ENCODE measurements around the gene PGF. TPM values are rescaled to one million over a fixed set of nuclear protein-coding genes. Genes with fewer than 3 reads are reported as not detected.

Gene PGF
- total RNA-seq, 2 experiments from 2014 or later = 0.29 to 0.56 TPM

GRCh38 chr14:74950795-74951442 lies 4.5 kb downstream of the PGF start:
- H3K9me3 Mint-ChIP-seq (ENCODE audit: low read depth) = no peaks in the 10 kb centered on the region

GRCh38 chr14:74949859-74950573 lies 5.4 kb downstream of the PGF start:
- H3K27me3 Mint-ChIP-seq = no peaks in the 10 kb centered on the region
- H3K36me3 Mint-ChIP-seq = no peaks in the 10 kb centered on the region
- H3K27ac Mint-ChIP-seq = no peak overlapping the region
- H3K9me3 Mint-ChIP-seq (ENCODE audit: low read depth) = no peaks in the 10 kb centered on the region
- H3K4me1 Mint-ChIP-seq = peaks cover 5% of the 10 kb centered on the region
- no peak overlapping the region for H3K4me3 Mint-ChIP-seq
- ATAC-seq = no peak
- CTCF ChIA-PET = interaction anchor here (1.5 to 6.6 kb wide), 2 partner anchors 138 to 355 kb away, joined by 4 to 86 read pairs; no protein-coding TSS in a partner anchor
- DNase-seq = no peak

More at GRCh38 chr14:74950795-74951442, 4.5 kb downstream of the PGF start:
- DNase-seq (no peak), ATAC-seq (no peak)
- no peaks in the 10 kb centered on the region for H3K36me3 Mint-ChIP-seq
- CTCF ChIA-PET = interaction anchor here (1.6 kb wide), 1 partner anchor 138 kb away, joined by 5 read pairs; no protein-coding TSS in a partner anchor
- H3K27me3 Mint-ChIP-seq = no peaks in the 10 kb centered on the region
- H3K4me1 Mint-ChIP-seq = peaks cover 5% of the 10 kb centered on the region
- H3K4me3 Mint-ChIP-seq = no peak overlapping the region
- no peak overlapping the region for H3K27ac Mint-ChIP-seq

- no peak overlapping the region for H3K4me3 Mint-ChIP-seq
- CTCF ChIA-PET = interaction anchor here (1.0 to 6.6 kb wide), 3 partner anchors 71 to 355 kb away, joined by 4 to 86 read pairs (median 4); no protein-coding TSS in a partner anchor
- H3K4me1 Mint-ChIP-seq = peaks cover 5% of the 10 kb centered on the region
- H3K27me3 Mint-ChIP-seq = no peaks in the 10 kb centered on the region
- no peak for ATAC-seq
- H3K36me3 Mint-ChIP-seq = no peaks in the 10 kb centered on the region
- no peak for DNase-seq
- H3K27ac Mint-ChIP-seq = no peak overlapping the region
- H3K9me3 Mint-ChIP-seq (ENCODE audit: low read depth) = no peaks in the 10 kb centered on the region
Measured at GRCh38 chr14:74949191-74949601, 6.2 kb downstream of the PGF start.

- DNase-seq = no peak
- H3K27me3 Mint-ChIP-seq = no peaks in the 10 kb centered on the region
- peaks cover 5% of the 10 kb centered on the region for H3K4me1 Mint-ChIP-seq
- no peaks in the 10 kb centered on the region for H3K36me3 Mint-ChIP-seq
- H3K9me3 Mint-ChIP-seq (ENCODE audit: low read depth) = no peaks in the 10 kb centered on the region
- CTCF ChIA-PET = interaction anchor here (1.0 to 8.5 kb wide), 10 partner anchors 8 to 356 kb away, joined by 3 to 86 read pairs (median 4); partner anchors contain the start of gene ACYP1
- no peak overlapping the region for H3K4me3 Mint-ChIP-seq
- ATAC-seq = no peak
- no peak overlapping the region for H3K27ac Mint-ChIP-seq
Measured at GRCh38 chr14:74948228-74949175, 6.9 kb downstream of the PGF start.

- ATAC-seq (no peak), DNase-seq (no peak)
- Mint-ChIP-seq H3K27me3 (no peaks in the 10 kb centered on the region), H3K36me3 (no peaks in the 10 kb centered on the region), H3K4me3 (no peak overlapping the region), H3K27ac (no peak overlapping the region), H3K4me1 (peaks cover 9% of the 10 kb centered on the region), H3K9me3 (ENCODE audit: low read depth) (no peaks in the 10 kb centered on the region)
- CTCF ChIA-PET = interaction anchor here (0.6 to 8.5 kb wide), 20 partner anchors 8 to 356 kb away, joined by 3 to 86 read pairs (median 6); partner anchors contain the start of genes ACYP1, PGF and ZC2HC1C
Measured at GRCh38 chr14:74947353-74948227, 7.8 kb downstream of the PGF start.

- ATAC-seq (no peak), DNase-seq (no peak)
- no peak overlapping the region for H3K27ac Mint-ChIP-seq
- no peaks in the 10 kb centered on the region for H3K36me3 Mint-ChIP-seq
- CTCF ChIA-PET = interaction anchor here (0.6 to 8.5 kb wide), 29 partner anchors 8 to 357 kb away, joined by 3 to 86 read pairs (median 5); partner anchors contain the start of genes ACYP1, PGF and ZC2HC1C
- H3K4me3 Mint-ChIP-seq = no peak overlapping the region
- H3K9me3 Mint-ChIP-seq (ENCODE audit: low read depth) = no peaks in the 10 kb centered on the region
- H3K27me3 Mint-ChIP-seq = no peaks in the 10 kb centered on the region
- peaks cover 14% of the 10 kb centered on the region for H3K4me1 Mint-ChIP-seq
Measured at GRCh38 chr14:74946659-74947281, 8.6 kb downstream of the PGF start.

GRCh38 chr14:74945852-74946658 lies 9.3 kb downstream of the PGF start:
- DNase-seq (peak; percentile 87), ATAC-seq (peak; percentile 78)
- Mint-ChIP-seq H3K36me3 (no peaks in the 10 kb centered on the region), H3K27me3 (no peaks in the 10 kb centered on the region), H3K4me1 (peaks cover 22% of the 10 kb centered on the region), H3K4me3 (peak overlapping the region; percentile 18), H3K9me3 (ENCODE audit: low read depth) (no peaks in the 10 kb centered on the region), H3K27ac (no peak overlapping the region)
- CTCF ChIA-PET = interaction anchor here (0.6 to 8.5 kb wide), 46 partner anchors 8 to 358 kb away, joined by 3 to 86 read pairs (median 4); partner anchors contain the start of genes ACYP1, PGF and ZC2HC1C

GRCh38 chr14:74945261-74945851 lies 10.0 kb downstream of the PGF start:
- H3K27ac Mint-ChIP-seq = no peak overlapping the region
- CTCF ChIA-PET = interaction anchor here (0.6 to 8.5 kb wide), 43 partner anchors 8 to 357 kb away, joined by 3 to 86 read pairs (median 4); partner anchors contain the start of genes ACYP1 and PGF
- ATAC-seq (no peak), DNase-seq (peak; percentile 48)
- H3K36me3 Mint-ChIP-seq = no peaks in the 10 kb centered on the region
- no peaks in the 10 kb centered on the region for H3K9me3 Mint-ChIP-seq (ENCODE audit: low read depth)
- H3K27me3 Mint-ChIP-seq = no peaks in the 10 kb centered on the region
- no peak overlapping the region for H3K4me3 Mint-ChIP-seq
- H3K4me1 Mint-ChIP-seq = peaks cover 25% of the 10 kb centered on the region

- H3K27me3 Mint-ChIP-seq = no peaks in the 10 kb centered on the region
- no peak overlapping the region for H3K4me3 Mint-ChIP-seq
- CTCF ChIA-PET = interaction anchor here (0.9 to 8.5 kb wide), 9 partner anchors 11 to 146 kb away, joined by 3 to 60 read pairs (median 4); partner anchors contain the start of gene ACYP1
- H3K9me3 Mint-ChIP-seq (ENCODE audit: low read depth) = no peaks in the 10 kb centered on the region
- no peak for DNase-seq
- H3K36me3 Mint-ChIP-seq = no peaks in the 10 kb centered on the region
- H3K27ac Mint-ChIP-seq = peak overlapping the region; percentile 63
- no peak for ATAC-seq
- peaks cover 32% of the 10 kb centered on the region for H3K4me1 Mint-ChIP-seq
Measured at GRCh38 chr14:74942608-74943007, 12.8 kb downstream of the PGF start.

GRCh38 chr14:74942181-74942580 lies 13.2 kb downstream of the PGF start:
- peaks cover 32% of the 10 kb centered on the region for H3K4me1 Mint-ChIP-seq
- no peak for ATAC-seq

More at GRCh38 chr14:74942181-74942580, 13.2 kb downstream of the PGF start:
- no peaks in the 10 kb centered on the region for H3K9me3 Mint-ChIP-seq (ENCODE audit: low read depth)
- CTCF ChIA-PET = interaction anchor here (0.5 to 8.5 kb wide), 17 partner anchors 10 to 351 kb away, joined by 3 to 60 read pairs (median 3); partner anchors contain the start of genes ACYP1, PGF and ZC2HC1C
- H3K36me3 Mint-ChIP-seq = no peaks in the 10 kb centered on the region
- peak overlapping the region; percentile 87 for H3K27ac Mint-ChIP-seq
- no peak for DNase-seq
- no peaks in the 10 kb centered on the region for H3K27me3 Mint-ChIP-seq
- peak overlapping the region; percentile 62 for H3K4me3 Mint-ChIP-seq
